Measurements from ENCODE around the gene AMZ1. TPM values are rescaled to one million over a fixed set of nuclear protein-coding genes. Genes with fewer than 3 reads are reported as not detected.

The AMZ1 gene
- total RNA-seq, 4 donors from 2014 or later, result 0.64 TPM; not detected in 3

GRCh38 chr7:2657920-2658671 lies 29.9 kb upstream of the AMZ1 start:
- 92% methylated on average over 12 of the region's 33 CpGs; no CpG with 5 or more reads in 1 of the 2 donors for WGBS, 2 donors (ENCODE audit: low coverage in 1 of 2)
- intact Hi-C loops (cut with DNase I; ENCODE audit: low total_unique reads), result no loop called here
- Histone ChIP-seq H3K36me3 (no peaks in the 10 kb centered on the region), H3K27ac (no peak overlapping the region), H3K27me3 (no peaks in the 10 kb centered on the region), H3K4me3 (no peak overlapping the region), H3K4me1 (peaks cover 0 to 4% (median under 1%) of the 10 kb centered on the region in 4 donors), H3K9me3 (no peaks in the 10 kb centered on the region)
- DNase-seq, result no peak
- no peak for TF ChIP-seq POLR2AphosphoS5 (IDR thresholded peaks at IDR 0.05)
- no peak for TF ChIP-seq CTCF (IDR thresholded peaks at IDR 0.05)
- TF ChIP-seq POLR2A (IDR thresholded peaks at IDR 0.05), result no peak
- no peak for TF ChIP-seq EP300 (IDR thresholded peaks at IDR 0.05; ENCODE audit: low read depth)
- in situ Hi-C loops (cut with MboI; ENCODE audit: low pct_ligation_motif_present in 1 of 4, low pct_unique_long_range_greater_than_20kb in 1 of 4, low sequenced_read_pairs in 3 of 4), result no loop called here

- H3K4me3 ChIP-seq, result no peak overlapping the region
- no peak for DNase-seq
- H3K9me3 ChIP-seq, result no peaks in the 10 kb centered on the region
- in situ Hi-C loops (cut with MboI; ENCODE audit: low pct_ligation_motif_present in 1 of 4, low pct_unique_long_range_greater_than_20kb in 1 of 4, low sequenced_read_pairs in 3 of 4) (no loop called here), intact Hi-C loops (cut with DNase I; ENCODE audit: low total_unique reads) (no loop called here)
- no peaks in the 10 kb centered on the region for H3K27me3 ChIP-seq
- H3K4me1 ChIP-seq, result peaks cover 0 to 8% (median 3%) of the 10 kb centered on the region in 4 donors
- no peak overlapping the region for H3K27ac ChIP-seq
- TF ChIP-seq EP300 (IDR thresholded peaks at IDR 0.05; ENCODE audit: low read depth), result no peak
- no peaks in the 10 kb centered on the region for H3K36me3 ChIP-seq
- WGBS, 2 donors (ENCODE audit: low coverage in 1 of 2), result 97% methylated on average over 15 of the region's 15 CpGs; no CpG with 5 or more reads in 1 of the 2 donors
These were observed 29.1 kb upstream of the AMZ1 start for GRCh38 chr7:2658941-2659340.

GRCh38 chr7:2659556-2660358 lies 28.2 kb upstream of the AMZ1 start:
- in situ Hi-C loops (cut with MboI; ENCODE audit: low pct_ligation_motif_present in 1 of 4, low pct_unique_long_range_greater_than_20kb in 1 of 4, low sequenced_read_pairs in 3 of 4), result no loop called here
- H3K27ac ChIP-seq, result no peak overlapping the region

GRCh38 chr7:2660359-2661095 lies 27.5 kb upstream of the AMZ1 start:
- Histone ChIP-seq H3K4me1 (peaks cover 0 to 8% (median 3%) of the 10 kb centered on the region in 4 donors), H3K27ac (no peak overlapping the region), H3K9me3 (no peaks in the 10 kb centered on the region), H3K36me3 (no peaks in the 10 kb centered on the region), H3K27me3 (no peaks in the 10 kb centered on the region), H3K4me3 (no peak overlapping the region)
- no peak for TF ChIP-seq CTCF (IDR thresholded peaks at IDR 0.05)
- TF ChIP-seq POLR2A (IDR thresholded peaks at IDR 0.05), result no peak
- TF ChIP-seq POLR2AphosphoS5 (IDR thresholded peaks at IDR 0.05), result no peak
- no peak for TF ChIP-seq EP300 (IDR thresholded peaks at IDR 0.05; ENCODE audit: low read depth)
- in situ Hi-C loops (cut with MboI; ENCODE audit: low pct_ligation_motif_present in 1 of 4, low pct_unique_long_range_greater_than_20kb in 1 of 4, low sequenced_read_pairs in 3 of 4) (no loop called here), intact Hi-C loops (cut with DNase I; ENCODE audit: low total_unique reads) (no loop called here)
- DNase-seq, result no peak
- WGBS, 2 donors (ENCODE audit: low coverage in 1 of 2), result 87% methylated on average over 20 of the region's 36 CpGs; no CpG with 5 or more reads in 1 of the 2 donors

More at GRCh38 chr7:2659556-2660358, 28.2 kb upstream of the AMZ1 start:
- WGBS, 2 donors (ENCODE audit: low coverage in 1 of 2), result 92% methylated on average over 27 of the region's 36 CpGs; no CpG with 5 or more reads in 1 of the 2 donors
- no peak overlapping the region for H3K4me3 ChIP-seq
- H3K4me1 ChIP-seq, result peaks cover 0 to 8% (median 3%) of the 10 kb centered on the region in 4 donors
- no peaks in the 10 kb centered on the region for H3K27me3 ChIP-seq
- no peak for DNase-seq
- intact Hi-C loops (cut with DNase I; ENCODE audit: low total_unique reads), result no loop called here
- no peaks in the 10 kb centered on the region for H3K36me3 ChIP-seq
- no peaks in the 10 kb centered on the region for H3K9me3 ChIP-seq
- no peak for TF ChIP-seq POLR2AphosphoS5 (IDR thresholded peaks at IDR 0.05)
- no peak for TF ChIP-seq CTCF (IDR thresholded peaks at IDR 0.05)
- no peak for TF ChIP-seq EP300 (IDR thresholded peaks at IDR 0.05; ENCODE audit: low read depth)
- TF ChIP-seq POLR2A (IDR thresholded peaks at IDR 0.05), result no peak
